HPDE6-E6E7 (cell line): ENCODE measurements around the gene HLF.

Experiments used
- DNase-seq: peaks from one replicate; pipeline ENCODE4 v3.0.0; 2011; ENCODE audit warnings: missing footprints; ENCODE audit errors: extremely low spot score

The HLF gene, protein sequence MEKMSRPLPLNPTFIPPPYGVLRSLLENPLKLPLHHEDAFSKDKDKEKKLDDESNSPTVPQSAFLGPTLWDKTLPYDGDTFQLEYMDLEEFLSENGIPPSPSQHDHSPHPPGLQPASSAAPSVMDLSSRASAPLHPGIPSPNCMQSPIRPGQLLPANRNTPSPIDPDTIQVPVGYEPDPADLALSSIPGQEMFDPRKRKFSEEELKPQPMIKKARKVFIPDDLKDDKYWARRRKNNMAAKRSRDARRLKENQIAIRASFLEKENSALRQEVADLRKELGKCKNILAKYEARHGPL

DNA sequence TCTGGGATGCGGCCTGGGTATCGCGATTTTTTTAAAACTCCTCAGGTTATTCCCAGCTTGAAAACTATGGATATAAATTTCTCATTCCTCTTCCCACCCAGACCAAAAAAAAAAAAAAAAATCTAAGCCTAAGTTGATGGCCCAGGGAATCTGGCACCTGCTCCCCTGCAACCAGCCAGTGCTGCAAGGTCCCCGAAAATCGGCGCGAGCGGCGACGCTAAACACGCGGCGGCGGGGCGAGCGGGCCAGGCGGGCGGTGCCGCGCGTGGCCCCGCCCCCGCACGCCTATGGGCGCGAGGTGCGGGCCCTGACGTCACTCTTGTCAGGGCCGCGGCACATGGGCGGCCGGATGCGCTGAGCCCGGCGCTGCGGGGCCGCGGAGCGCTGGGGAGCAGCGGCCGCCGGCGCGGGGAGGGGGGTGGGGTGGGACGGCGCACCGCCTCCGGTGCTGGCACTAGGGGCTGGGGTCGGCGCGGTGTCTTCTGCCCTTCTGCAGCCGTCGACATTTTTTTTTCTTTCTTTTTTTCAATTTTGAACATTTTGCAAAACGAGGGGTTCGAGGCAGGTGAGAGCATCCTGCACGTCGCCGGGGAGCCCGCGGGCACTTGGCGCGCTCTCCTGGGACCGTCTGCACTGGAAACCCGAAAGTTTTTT lies at the start of gene HLF:
HLF (plus strand) TSS at position 316 of the 654 bp plus-strand sequence. CDS start 525 bp downstream, outside the sequence.
- DNase-seq, result peak; percentile 79

DNA sequence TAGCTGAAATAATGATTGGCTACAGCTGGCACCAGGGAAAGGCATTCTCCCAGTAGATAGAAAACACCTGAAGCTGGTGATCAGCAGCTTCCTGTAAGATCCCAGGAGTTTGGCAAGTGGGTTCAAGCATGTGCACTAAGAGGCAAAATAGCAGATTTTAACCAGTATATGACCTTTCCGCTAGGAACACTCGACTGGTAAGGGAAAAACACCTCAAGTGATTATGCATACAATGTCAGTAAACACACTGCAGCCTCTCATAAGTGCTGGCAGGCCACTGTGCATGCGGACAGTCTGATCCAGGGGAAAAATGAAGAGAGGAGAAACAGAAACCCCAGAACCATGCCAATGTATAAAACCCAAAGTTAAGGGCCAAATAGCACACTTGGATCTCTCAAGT lies 49.0 kb upstream of the HLF start:
- no peak for DNase-seq

DNA sequence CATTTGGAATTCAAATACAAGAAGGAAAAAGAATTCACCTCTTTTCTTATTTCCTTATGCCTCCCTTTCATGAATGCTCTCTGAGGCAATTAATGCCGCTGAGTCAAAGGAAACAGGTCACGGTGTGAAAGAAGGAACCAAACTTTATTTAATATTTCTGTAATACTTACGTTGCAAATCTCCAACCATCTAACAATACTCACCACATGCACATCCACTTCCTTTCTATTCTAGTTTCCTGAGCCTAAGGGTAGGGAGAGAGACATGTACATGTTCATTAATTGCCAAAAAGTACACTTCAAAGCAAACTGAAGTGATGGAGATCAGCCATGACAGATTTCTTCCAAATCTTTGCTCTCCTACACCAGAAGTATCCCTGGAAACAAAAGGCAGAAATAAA lies 47.9 kb upstream of the HLF start:
- no peak for DNase-seq

DNA sequence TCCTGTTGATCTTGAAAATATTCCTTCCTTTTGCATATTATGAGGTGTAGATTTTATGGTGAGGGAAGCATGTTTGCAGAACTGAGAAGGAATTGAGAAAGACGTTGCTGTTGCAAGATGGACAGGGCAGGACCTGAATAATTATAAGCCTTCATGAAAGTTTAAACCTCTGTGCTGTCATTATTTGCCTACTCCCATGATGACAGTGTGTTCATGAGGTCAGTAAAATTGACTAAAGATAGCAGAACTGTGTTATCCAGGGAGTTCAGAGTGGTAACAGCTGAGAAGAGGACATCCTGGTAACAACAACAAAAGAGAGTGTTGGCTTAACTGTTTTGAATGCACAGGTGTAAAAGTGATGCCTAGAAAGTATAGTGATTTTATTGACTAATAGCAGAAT lies 45.3 kb upstream of the HLF start:
- no peak for DNase-seq

DNA sequence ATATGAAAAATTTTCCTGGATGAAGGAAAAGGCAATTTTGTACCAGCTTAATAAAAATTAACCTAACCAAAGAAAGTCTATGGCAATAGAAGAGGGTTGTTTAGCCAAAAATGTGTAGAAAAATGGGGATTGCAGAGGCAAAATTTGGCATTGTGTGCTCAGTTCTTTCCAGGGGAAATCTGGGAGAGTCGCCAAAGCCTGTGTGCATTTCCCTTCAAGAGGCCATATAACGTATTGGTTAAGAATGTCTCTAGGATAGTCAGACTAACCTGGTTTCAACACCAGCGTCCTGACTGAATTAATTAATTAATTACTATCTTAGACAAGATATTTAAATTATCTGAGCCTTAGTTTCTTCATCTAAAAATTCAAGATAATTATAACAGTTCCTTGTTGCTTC lies 44.8 kb upstream of the HLF start:
- no peak for DNase-seq

DNA sequence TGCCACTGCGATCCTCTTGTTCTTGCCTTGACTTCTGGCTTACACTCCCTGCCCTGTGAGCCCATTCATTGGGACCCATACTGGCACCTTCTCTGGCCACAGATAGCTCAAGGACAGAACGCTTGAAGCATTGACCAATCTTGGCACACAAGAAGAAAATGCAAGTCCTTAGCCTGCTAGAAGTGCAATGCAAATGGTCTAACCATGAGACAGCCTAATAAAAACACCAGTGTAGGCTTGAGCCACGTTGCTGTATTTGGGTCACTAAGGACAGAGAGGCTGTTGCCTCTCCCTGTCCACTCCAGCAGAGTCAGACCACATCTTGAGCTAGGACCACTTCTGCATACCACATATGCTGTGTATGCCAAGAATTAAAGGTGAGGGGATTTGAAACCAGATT lies 41.2 kb upstream of the HLF start:
- no peak for DNase-seq

DNA sequence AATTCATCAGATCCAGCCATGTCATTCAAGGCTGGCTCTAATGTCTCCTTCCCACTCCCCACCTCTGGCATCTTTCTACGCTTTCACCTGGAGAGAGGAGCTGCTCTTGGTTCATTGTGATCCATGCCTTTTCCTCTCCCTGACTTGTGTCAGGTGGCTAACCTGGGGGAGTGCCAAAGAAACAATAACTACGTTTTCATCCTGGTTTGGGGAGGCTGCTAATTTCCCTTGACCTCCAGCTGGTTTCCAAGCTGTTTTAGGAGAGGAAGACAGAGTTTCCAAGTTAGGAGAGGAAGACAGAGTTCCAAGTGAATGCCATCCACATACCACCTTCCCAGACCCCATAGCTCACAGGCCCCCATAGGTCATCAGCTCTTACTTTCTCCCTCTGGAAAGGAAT lies 40.0 kb upstream of the HLF start:
- no peak for DNase-seq

DNA sequence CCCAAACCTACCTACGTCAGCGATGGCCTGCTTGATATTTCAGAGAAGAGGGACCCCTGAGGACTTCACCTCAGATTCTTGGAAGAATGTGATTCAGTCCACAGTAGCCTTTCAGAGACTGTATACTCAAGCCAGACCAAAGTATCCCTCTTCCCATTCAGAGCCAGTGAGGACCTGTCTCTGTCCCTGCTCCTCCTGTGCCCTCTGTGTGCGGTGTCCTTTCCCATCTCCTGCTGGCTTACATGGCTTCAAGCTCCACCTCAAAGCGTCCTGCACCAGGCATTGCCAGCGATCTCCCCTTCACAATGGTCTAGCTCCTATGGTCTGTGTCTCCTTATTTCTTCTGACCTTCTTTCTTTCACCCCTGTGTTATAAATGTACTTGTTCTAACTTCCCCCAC lies 39.5 kb upstream of the HLF start:
- no peak for DNase-seq

DNA sequence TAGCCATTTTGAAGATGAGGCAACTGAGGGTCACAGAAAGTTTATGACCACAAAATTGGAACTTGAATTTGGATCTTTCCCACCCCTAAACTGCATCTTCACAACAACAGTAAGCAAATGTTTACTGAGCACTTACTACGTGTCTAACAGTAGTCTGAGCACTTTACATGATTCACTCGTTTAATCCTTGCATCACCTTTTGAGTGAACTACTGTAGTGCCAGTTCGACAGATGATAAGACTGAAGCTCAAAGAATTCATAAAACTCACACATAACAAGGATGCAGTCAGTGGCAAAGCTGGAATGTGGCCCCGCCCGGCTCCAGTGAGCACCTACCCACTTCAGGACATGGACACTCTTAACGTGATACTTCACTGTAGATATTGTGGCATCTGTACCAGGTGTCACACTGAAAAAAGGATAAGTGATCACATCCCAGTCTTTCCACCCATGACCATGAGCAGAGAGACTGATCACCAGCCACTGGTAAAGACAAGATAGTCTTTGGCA lies 36.0 kb upstream of the HLF start:
- no peak for DNase-seq

DNA sequence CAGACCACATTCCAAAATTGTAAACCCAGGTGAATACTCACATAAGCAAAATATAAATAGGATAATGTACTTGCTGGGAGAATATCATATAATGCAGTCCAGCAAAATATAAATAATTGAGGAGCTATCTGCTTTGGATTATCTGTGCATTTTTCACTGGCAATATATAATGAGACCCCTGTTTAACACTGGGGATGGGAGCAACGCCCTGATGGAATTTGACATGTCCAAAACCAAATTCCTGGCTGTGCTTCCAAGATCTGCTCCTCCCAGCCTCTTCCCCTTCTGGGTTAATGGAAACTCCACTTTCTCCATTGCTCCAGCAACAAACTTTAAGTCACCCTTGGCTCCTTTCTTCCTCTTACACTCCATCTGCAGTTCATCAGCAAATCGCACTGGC lies 35.5 kb upstream of the HLF start:
- no peak for DNase-seq

DNA sequence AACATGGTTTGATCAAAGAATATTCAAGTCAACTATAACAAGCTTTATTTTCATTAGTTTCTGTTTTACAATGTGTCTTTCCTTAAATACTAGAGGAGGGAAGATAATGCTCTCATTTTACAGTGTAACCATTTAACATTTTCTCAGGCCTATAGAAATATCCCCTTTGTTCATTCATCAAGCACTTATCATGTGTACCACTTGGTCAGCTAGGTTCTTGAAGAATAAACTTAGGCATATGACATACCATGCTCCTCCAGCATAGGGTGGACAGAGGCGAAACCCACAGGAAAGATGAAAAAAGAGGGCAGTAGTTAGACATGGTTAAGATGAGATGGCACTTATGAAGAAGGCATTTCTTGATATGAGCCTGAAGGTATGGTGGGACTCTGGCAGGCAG lies 34.0 kb upstream of the HLF start:
- no peak for DNase-seq

DNA sequence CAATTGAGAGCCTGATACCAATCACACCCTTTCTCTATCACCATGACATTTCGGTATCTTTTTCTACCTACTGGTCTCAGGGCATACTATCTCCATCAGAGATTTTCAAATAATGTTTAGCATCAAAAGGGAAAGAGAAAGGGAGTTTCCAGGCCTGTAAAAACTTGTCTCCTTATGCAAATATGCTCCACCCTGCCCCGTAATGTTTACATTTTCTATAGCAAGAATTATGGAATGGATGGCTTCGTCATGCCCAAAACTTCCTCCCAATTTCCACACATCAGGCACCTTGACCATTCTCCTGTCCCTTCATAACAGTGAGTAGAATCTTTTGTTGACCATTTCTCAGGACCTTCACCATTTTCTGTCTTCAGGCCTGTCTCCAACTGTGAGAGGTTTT lies 30.9 kb upstream of the HLF start:
- DNase-seq, result peak; percentile 11

DNA sequence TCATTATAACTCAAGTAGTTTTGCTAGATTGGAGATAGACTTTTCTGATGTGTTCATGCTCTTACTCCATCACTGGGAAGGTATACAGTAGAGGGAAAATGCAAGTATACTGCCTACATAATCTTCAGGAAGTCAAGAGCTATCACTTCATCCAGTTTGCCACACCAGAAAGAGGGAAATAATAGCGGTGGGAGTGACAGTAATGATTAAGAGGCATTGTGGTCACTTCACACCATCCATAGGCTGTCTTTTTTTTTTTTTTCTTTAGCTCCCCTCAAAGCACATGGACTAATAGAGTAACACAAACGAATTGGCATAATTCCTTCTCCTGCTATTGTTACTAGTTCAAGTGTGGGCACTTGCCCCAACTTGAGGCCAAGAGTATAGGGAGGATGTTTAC lies 28.4 kb upstream of the HLF start:
- no peak for DNase-seq

DNA sequence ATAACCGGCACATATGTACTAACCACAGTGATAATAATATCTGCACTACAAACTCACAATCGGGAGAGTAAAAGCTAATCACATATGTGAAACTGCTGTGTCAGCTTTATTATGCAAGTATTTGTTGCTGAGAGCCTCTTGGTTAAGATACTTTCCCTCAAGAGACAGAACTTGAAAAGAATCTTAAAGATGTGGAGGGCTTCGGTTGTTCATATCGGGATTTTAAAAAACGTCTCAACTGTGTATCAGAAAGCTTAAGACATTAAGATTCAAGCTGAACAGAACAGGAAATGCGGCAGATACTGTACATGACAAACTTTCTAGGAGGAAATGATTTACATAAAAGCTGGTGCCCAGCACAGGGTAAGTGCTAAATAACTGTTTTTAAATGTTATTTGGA lies 27.5 kb upstream of the HLF start:
- no peak for DNase-seq

DNA sequence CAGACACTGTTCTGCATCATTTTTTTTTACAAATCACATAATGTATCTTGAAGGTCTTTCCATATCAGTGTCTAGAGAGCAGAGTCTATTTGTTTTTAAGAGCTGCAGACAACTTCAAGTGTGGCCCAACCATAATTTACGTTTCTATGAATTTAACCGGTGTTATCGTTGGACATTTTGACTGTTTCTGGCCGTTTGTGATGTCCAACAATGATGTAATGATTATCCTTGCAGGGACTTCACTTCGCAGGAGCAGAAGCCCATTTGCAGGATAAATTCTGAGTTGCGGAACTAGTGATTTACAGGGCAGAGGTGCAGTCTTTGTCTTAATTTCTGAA lies 26.9 kb upstream of the HLF start:
- DNase-seq, result no peak

DNA sequence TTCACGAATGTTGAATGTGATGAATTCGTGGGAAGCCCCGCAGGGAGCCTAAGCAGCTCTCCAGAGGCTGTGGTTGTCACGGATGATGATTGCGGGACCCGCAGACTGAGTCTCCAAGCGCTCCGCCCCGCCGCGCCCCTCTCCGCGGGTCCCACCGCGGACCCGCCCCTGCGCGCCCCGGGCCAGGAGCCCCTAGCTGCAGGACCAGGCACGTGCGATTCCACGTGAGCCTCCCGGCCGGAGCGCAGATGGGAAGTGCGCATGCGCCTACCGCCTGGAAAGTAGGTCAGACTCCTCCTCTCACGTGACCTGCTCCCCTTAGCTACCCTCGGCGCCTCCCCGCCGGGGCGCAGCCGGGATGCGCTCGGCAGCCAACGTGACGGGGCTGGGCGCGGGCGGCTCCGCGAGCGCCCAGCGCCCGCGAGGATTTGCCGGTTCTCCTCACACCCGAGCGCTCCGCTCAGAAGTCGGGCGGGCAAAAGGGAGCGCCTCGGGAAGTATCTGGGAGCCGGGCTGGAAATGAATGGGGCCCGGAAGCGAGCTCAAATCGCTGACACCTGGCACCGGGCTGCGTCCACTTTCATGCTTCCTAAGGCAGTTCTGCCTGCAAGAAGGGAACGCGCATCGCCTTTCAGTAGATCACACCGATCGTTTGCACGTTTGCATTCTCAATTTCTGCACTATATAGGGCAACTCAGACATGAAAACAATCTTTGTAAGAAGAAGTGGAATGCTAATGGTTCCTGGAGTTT lies 26.4 kb upstream of the HLF start:
- DNase-seq, result peak; percentile 98

DNA sequence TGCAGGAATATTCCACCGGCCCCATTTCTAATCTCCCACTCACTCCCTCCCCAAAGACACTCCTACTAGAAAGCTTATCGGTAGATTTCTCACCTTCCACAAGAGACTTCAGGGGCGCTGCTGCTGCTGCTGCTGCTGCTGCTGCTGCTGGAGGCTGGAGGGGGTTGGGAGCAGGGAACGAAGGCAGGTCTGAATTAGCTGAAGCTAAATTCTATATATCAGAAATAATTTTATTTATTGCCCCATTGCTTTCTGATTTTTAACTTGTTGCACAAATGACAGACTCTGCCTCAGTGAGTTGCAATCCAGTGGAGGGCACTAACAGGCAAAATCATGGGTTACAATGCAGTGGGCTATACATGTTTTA lies 25.8 kb upstream of the HLF start:
- peak; percentile 26 for DNase-seq

DNA sequence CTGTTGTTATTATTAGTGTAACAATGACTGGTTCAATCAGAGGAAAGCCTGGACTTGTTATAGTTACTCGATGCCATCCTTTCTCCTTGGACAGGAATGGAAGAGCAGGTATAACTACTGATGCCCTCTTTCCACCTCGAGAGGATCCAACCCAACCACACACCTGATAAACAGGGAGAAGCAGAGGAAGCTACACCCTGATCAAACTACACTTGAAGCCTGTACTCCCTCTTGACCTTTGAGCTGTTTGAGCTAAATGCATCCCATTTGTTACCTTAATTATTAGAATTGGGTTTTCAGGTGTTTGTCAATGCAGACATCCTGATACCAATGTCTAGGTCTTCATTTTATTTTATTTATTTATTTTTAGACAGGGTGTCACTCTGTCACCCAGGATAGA lies 23.7 kb upstream of the HLF start:
- no peak for DNase-seq

DNA sequence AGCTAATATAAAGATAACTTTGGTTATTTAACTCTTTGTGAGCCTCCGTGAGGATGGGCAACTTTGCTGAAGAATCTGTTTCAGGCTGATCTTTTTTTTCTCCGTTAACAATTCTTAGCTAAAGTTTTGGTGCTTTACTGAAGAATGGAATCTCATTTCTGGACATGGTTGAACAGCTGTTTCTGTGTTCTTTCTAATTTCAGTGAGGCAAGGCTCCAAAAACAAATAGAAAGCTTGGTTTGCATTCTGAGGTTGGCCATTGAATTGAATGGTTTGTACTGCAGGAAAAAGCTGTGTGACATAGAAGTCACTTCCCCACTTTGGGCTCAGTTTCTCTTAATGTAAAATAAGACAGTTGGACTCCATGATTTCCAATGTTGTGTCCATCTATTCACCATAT lies 22.3 kb upstream of the HLF start:
- no peak for DNase-seq

DNA sequence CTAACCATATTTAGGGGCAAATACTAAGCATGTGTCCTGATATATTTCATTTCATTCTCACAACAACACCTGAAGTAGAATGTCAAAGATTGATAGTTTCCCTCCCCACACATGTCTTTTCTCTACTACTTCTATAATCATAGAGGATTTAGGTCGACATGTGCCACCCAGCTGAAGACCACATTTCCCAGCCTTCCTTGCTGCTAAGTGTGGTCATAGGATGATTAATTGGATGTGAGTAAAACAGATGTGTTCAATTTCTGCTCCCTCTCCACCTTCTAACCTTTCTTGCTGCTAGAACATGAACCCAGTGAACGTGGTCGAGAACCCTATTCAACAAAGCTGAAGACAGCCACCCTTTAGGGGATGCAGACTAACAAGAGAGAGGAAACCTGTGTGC lies 18.8 kb upstream of the HLF start:
- no peak for DNase-seq

DNA sequence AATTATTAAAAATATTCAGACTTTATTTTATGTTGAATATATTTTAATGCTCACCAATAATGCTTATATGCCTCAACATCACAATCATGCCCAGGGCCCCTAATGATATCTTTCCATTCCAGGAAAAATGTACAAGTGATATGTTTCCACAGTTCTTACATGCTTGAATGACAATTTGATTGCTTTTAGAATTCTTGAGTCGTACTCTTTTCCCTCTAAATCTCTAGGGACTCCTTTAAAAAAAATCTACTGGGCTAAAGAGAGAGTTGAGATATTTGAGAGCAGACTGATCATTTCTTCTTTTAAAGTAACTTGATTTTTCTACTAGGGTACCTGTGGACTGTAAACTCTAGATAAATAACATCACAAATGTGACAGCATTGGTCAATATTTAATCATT lies 18.2 kb upstream of the HLF start:
- DNase-seq, result no peak

DNA sequence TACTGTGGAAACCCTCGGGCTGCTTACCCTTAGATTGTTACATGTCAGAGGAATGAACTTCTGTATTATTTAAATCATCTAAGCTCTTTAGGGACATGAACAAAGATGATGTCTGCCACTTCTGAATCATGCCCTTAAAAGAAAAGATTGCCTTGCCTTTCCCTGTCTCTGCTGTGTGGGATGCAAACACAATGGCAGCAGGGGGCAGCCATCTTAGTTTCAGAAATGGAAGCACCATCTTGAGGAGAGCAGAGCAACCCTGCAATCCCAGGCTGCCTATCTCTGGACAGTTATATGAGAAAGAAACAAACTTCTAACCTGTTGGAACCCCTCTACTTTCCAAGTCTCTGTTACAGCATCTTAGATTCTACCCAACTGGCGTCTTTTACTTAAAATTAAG lies 16.7 kb upstream of the HLF start:
- no peak for DNase-seq

DNA sequence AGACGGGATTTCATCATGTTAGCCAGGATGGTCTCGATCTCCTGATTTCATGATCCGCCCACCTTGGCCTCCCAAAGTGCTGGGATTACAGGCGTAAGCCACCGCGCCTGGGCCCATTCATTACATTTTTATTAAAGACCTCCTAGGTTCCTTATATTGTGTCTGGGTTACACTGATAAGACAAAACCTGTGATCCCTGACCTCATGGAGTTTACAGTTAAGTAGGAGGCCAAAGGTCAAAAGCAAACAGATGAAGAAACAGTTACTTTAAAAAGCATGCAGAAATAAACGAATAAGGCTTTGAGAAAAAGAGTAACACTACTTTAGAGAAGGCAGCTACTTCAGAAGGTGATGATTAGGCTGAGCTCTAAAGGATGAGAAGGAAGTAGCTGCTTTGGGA lies 14.9 kb upstream of the HLF start:
- no peak for DNase-seq
